ENCODE data around the gene ARPC2. TPM values are rescaled to one million over a fixed set of nuclear protein-coding genes. Genes with fewer than 3 reads are reported as not detected.

ARPC2 gene
- total RNA-seq, 1 experiment from 2014 or later: 187 TPM

GRCh38 chr2:218261423-218262236, 44.6 kb downstream of the ARPC2 start:
- Histone ChIP-seq H3K4me1 (ENCODE audit: control insufficient read depth in 1 of 2, insufficient read depth in 2 of 2, low read length in 2 of 2) (peaks cover 0 to 5% of the 10 kb centered on the region in 2 experiments; a peak in 1 of 4 replicates), H3K4me3 (replicated peaks in 1 of 2; ENCODE audit: low read depth in 1 of 2, low read length in 2 of 2) (no peak overlapping the region), H3K27me3 (ENCODE audit: insufficient read depth, low read length) (no peaks in the 10 kb centered on the region), H3K36me3 (ENCODE audit: control insufficient read depth in 1 of 2, insufficient read depth in 2 of 2, low read length in 2 of 2) (peaks cover 4 to 6% of the 10 kb centered on the region in 2 experiments; a peak in 2 of 4 replicates), H3K9me2 (ENCODE audit: insufficient read depth) (no peaks in the 10 kb centered on the region), H4K20me1 (ENCODE audit: insufficient read depth) (no peaks in the 10 kb centered on the region), H3K27ac (ENCODE audit: low read depth, low read length) (no peak overlapping the region), H2AFZ (ENCODE audit: low read depth, low read length, poor library complexity, severe bottlenecking) (no peak overlapping the region), H3K4me2 (ENCODE audit: low read length) (no peak overlapping the region), H3K9ac (ENCODE audit: low read length) (no peak overlapping the region), H3K9me3 (ENCODE audit: control insufficient read depth in 1 of 2, insufficient read depth in 1 of 2, low read depth in 1 of 2, low read length in 2 of 2) (no peaks in the 10 kb centered on the region), H3K79me2 (ENCODE audit: insufficient read depth, low read length) (no peaks in the 10 kb centered on the region)
- ChIA-PET RAD21 (ENCODE audit: low non-redundant PET in 1 of 2, low total read pairs in 2 of 2, uncharacterized antibody in 2 of 2, unreplicated experiment in 2 of 2) (no interaction called here), CTCF (interaction anchor here (0.9 kb wide), 1 partner anchor 8 kb away, joined by 3 read pairs; no protein-coding TSS in a partner anchor), POLR2A (no interaction called here)
- ATAC-seq: no peak
- intact Hi-C loops (cut with micrococcal nuclease): no loop called here
- no TSS peak for BruUV-seq (replicated peaks)
- TF ChIP-seq EZH2phosphoT487 (IDR thresholded peaks at IDR 0.05; ENCODE audit: borderline replicate concordance) (no peak), EGR1 (IDR thresholded peaks at IDR 0.05; ENCODE audit: low read depth) (no peak), CTCF (IDR thresholded peaks at IDR 0.05 in 2 of 3, conservative IDR thresholded peaks at IDR 0.05 in 1 of 3; ENCODE audit: borderline replicate concordance in 1 of 3, insufficient read depth in 1 of 3, low read depth in 2 of 3, low read length in 2 of 3) (no peak), POLR2AphosphoS5 (IDR thresholded peaks at IDR 0.05; ENCODE audit: low read depth, low read length) (no peak), ZFX (IDR thresholded peaks at IDR 0.05) (no peak), EZH2 (IDR thresholded peaks at IDR 0.05) (no peak), CBX3 (IDR thresholded peaks at IDR 0.05; ENCODE audit: low read depth) (no peak), SP1 (IDR thresholded peaks at IDR 0.05; ENCODE audit: low read depth) (no peak), SRF (IDR thresholded peaks at IDR 0.05; ENCODE audit: low read depth) (no peak)
- DNase-seq (ENCODE audit: low read depth, low spot score): no peak

All from HCT116 (cell line).